Raji (cell line): Measurements from ENCODE around the gene SOX12.

ENCODE experiments used
- POLR2A ChIP-seq: IDR thresholded peaks from 2 replicates; pipeline ENCODE4 v1.6.1; 2011; ENCODE audit warnings: low read depth, low read length, control low read depth; ENCODE audit not compliant: insufficient read depth

SOX12 gene

GRCh38 chr20:364905-365794 lies 39.8 kb downstream of the SOX12 start:
- no peak for TF ChIP-seq POLR2A

- no peak for TF ChIP-seq POLR2A
Measured at GRCh38 chr20:366041-366718, 40.8 kb downstream of the SOX12 start.

GRCh38 chr20:366719-367485 lies 41.5 kb downstream of the SOX12 start:
- TF ChIP-seq POLR2A = no peak

- no peak for TF ChIP-seq POLR2A
Measured at GRCh38 chr20:367486-367887, 42.1 kb downstream of the SOX12 start.

- TF ChIP-seq POLR2A = no peak
Measured at GRCh38 chr20:368915-369314, 43.6 kb downstream of the SOX12 start.

GRCh38 chr20:370151-370600 lies 44.8 kb downstream of the SOX12 start:
- TF ChIP-seq POLR2A = no peak

- no peak for TF ChIP-seq POLR2A
Measured at GRCh38 chr20:370977-371754, 45.8 kb downstream of the SOX12 start.

- no peak for TF ChIP-seq POLR2A
Measured at GRCh38 chr20:371755-372542, 46.6 kb downstream of the SOX12 start.

GRCh38 chr20:373171-373890 lies 48.0 kb downstream of the SOX12 start:
- TF ChIP-seq POLR2A = no peak

GRCh38 chr20:375265-375889 lies 50.0 kb downstream of the SOX12 start:
- no peak for TF ChIP-seq POLR2A

GRCh38 chr20:376089-376488 lies 50.7 kb downstream of the SOX12 start:
- TF ChIP-seq POLR2A = no peak

- no peak for TF ChIP-seq POLR2A
Measured at GRCh38 chr20:376750-377149, 51.4 kb downstream of the SOX12 start.

- no peak for TF ChIP-seq POLR2A
Measured at GRCh38 chr20:378961-379336, 53.6 kb downstream of the SOX12 start.
